ENCODE data around the gene ZC3H13.

- TF ChIP-seq CTCF (IDR thresholded peaks at IDR 0.05) = no peak
- no peak for TF ChIP-seq POLR2A (IDR thresholded peaks at IDR 0.05)
Observed at GRCh38 chr13:46077265-46077664, 24.7 kb upstream of the ZC3H13 start.

Measured in vagina (tissue), 2 donors.